GM13977 (cell line): Measurements from ENCODE around the gene TEAD1.

Experiments
- DNase-seq: peaks from one replicate; pipeline ENCODE4 v3.0.0; 2012; ENCODE audit warnings: low spot score
- in situ Hi-C: fragments of 300-500 bp; cut with MboI; formaldehyde crosslinking; loops from one replicate; pipeline ENCODE4 v1.12.0; 2022; ENCODE audit warnings: low sequenced_read_pairs, low pct_unique_long_range_greater_than_20kb, mixed read lengths, inconsistent platforms; ENCODE audit not compliant: unreplicated experiment
- TF ChIP-seq, protein P1 (sequence below): IDR thresholded peaks from 2 replicates; pipeline ENCODE4 v1.5.1; 2012; ENCODE audit warnings: mild to moderate bottlenecking, control low read depth; ENCODE audit not compliant: insufficient read depth; ENCODE audit errors: extremely low read depth, missing control alignments

The TEAD1 gene

DNA sequence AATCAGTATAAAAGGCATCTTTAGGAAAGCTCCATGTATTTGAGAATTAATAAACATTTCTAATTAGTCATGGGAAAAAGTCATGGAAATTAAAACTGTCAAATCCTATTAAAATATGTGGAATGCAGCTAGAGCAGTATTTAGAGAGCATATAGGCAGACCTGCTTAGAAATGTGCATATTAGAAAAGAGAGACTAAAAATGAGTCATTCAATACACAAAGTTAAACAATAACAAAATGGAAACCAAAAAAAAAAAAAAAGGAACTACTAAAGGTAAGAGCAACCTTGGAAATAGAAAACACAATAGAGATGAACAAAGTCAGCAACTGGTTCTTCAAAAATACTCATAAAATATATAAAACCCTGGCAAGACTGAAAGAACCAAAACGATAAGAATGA is 275.2 kb downstream of the TEAD1 start:
- no peak for DNase-seq
- TF ChIP-seq, protein P1, sequence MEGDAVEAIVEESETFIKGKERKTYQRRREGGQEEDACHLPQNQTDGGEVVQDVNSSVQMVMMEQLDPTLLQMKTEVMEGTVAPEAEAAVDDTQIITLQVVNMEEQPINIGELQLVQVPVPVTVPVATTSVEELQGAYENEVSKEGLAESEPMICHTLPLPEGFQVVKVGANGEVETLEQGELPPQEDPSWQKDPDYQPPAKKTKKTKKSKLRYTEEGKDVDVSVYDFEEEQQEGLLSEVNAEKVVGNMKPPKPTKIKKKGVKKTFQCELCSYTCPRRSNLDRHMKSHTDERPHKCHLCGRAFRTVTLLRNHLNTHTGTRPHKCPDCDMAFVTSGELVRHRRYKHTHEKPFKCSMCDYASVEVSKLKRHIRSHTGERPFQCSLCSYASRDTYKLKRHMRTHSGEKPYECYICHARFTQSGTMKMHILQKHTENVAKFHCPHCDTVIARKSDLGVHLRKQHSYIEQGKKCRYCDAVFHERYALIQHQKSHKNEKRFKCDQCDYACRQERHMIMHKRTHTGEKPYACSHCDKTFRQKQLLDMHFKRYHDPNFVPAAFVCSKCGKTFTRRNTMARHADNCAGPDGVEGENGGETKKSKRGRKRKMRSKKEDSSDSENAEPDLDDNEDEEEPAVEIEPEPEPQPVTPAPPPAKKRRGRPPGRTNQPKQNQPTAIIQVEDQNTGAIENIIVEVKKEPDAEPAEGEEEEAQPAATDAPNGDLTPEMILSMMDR, result no peak
- in situ Hi-C loops, result no loop called here

DNA sequence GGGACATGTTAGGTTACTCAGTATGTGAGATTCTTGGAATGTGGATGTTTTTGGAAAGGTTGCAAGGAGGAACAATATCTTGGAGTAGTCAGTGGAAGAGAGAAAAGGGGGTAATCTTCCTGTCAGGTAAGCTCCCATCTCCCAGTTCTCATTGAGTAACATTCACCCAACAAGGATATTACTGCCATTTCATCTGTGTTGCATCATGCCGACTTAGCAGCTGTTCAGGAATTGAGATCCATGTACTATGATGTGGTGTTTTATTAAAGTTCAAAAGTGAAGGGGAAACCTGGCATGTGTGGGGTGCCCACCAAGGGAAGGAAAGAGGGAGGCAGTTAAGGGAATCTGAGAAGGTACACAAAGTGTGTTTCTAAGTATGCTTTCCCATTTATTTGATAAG is 276.4 kb downstream of the TEAD1 start:
- DNase-seq, result no peak
- TF ChIP-seq, protein P1, result no peak
- in situ Hi-C loops, result loop anchor here (25.0 kb wide), 2 partner anchors 237 to 387 kb away; no protein-coding TSS in a partner anchor

DNA sequence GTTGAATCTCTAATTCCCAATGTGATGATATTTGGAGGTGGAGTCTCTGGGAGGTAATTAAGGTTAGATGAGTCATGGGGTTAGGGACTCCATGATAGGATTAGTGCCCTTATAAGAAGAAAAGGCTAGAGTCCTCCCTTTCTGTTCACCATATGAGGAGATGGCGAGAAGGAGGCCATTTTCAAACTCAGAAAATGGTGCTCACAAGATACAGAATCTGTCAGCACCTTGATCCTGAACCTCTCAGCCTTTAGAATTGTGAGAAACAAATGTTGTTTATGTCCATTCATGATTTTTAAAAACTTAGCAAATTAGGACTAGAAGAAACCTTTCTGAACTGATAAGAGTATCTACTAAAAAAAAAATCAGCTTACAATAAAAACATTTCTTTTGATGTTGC is 277.2 kb downstream of the TEAD1 start:
- in situ Hi-C loops, result loop anchor here (25.0 kb wide), 2 partner anchors 236 to 386 kb away; no protein-coding TSS in a partner anchor
- TF ChIP-seq, protein P1, result no peak
- DNase-seq, result no peak

DNA sequence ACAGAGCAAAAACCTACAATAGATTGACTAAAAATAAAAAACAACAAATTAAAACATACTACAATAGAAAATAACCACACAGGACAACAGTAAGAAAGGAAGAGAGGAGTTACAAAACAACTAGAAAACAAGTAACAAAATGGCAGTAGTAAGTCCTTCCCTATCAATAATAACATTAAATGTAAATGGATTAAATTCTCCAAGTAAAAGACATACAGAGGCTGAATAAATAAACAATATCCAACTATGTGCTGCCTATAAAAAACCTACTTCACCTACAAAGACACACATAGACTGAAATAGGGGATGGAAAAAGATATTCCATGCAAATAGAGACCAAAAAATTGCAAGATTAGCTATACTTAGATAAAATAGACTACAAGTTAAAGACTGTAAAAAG is 277.9 kb downstream of the TEAD1 start:
- no peak for DNase-seq
- in situ Hi-C loops, result loop anchor here (25.0 kb wide), 2 partner anchors 235 to 385 kb away; no protein-coding TSS in a partner anchor
- TF ChIP-seq, protein P1, result no peak

DNA sequence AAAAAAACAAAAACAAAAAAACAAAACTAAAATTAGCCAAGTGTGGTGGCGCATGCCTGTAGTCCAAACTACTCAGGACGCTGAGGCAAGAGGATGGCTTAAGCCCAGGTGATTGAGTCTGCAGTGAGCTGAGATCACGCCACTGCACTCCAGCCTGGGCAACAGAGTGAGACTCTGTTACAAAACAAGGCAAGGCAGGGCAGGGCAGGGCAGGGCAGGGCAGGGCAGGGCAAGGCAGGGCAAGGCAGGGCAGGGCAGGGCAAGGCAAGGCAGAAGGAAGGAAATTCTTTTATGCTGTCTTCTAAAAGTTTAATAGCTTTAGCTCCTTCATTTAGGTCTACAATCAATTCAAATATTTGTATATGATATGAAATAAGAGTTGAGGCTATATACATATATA is 284.8 kb downstream of the TEAD1 start:
- in situ Hi-C loops, result loop anchor here (25.0 kb wide), 2 partner anchors 228 to 378 kb away; no protein-coding TSS in a partner anchor

DNA sequence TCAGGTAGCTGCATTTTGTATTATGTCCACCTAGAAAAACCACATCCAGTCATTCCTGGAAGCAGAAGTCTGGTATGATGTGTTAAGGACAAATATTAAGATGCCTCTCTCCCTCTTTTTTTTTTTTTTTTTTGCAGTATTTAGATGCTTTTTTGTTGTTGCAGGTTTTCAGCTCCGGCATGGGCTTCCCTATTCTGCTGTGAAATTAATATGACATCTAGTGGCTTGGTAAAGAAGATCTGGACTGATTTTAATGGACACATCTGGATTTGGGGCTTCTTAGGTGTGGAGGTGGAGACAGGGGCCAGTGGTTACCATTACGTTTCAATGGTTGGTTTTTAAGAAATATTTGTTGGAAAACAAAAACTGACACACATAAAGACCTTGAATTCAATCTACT is 287.4 kb downstream of the TEAD1 start:
- no peak for DNase-seq
- in situ Hi-C loops, result loop anchor here (25.0 kb wide), 2 partner anchors 226 to 376 kb away; no protein-coding TSS in a partner anchor
- TF ChIP-seq, protein P1, result no peak

More for the DNA sequence above, 284.8 kb downstream of the TEAD1 start:
- no peak for DNase-seq
- TF ChIP-seq, protein P1, result no peak

DNA sequence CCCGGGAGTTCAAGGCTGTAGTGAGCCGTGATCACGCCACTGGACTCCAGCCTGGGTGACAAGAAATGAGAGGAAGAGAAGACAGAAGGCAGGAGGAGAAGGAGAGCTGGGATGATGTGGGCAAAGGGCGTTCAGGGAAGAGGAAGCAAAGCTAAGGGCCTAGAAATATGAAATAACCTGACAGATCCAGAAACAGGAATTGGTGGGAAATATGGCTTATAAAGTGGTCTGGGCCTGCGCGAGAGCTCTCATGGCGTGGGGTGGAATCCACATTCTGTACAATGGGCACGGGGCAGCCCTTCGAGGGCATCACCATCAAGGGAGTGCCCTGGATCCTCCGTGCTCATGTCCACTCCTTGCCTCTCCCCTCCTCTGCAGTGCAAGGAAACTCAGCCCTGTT is 288.1 kb downstream of the TEAD1 start:
- TF ChIP-seq, protein P1, result no peak
- in situ Hi-C loops, result loop anchor here (25.0 kb wide), 2 partner anchors 225 to 375 kb away; no protein-coding TSS in a partner anchor
- no peak for DNase-seq
